ENCODE measurements around the gene UBAC2. TPM values are rescaled to one million over a fixed set of nuclear protein-coding genes. Genes with fewer than 3 reads are reported as not detected.
A peak's percentile ranks its signal among the peaks of the same experiment; 100 is the strongest.

Gene UBAC2
- total and polyA plus RNA-seq, 2 of the 4 experiments (the other 2 are of a cell fraction), result 20.8 to 36.3 TPM

GRCh38 chr13:99200432-99201167 lies at the start of gene UBAC2 (continued):
- TF ChIP-seq MAZ (IDR thresholded peaks at IDR 0.05; ENCODE audit: borderline replicate concordance, low read depth, low read length) (peak; percentile 72; the same call in 1 of the 2 replicates), RAD21 (IDR thresholded peaks at IDR 0.05; ENCODE audit: low read length) (no peak), USF2 (IDR thresholded peaks at IDR 0.05; ENCODE audit: low read depth, low read length) (no peak)

- H3K36me3 ChIP-seq (ENCODE audit: control insufficient read depth, insufficient read depth, low read length), result no peaks in the 10 kb centered on the region
- H3K27ac ChIP-seq (ENCODE audit: insufficient read depth, low read length), result no peak overlapping the region
- peaks cover 5% of the 10 kb centered on the region for H3K27me3 ChIP-seq (ENCODE audit: control insufficient read depth, insufficient read depth, low read length)
- no peak overlapping the region for H3K23ac ChIP-seq (ENCODE audit: low read depth, low read length)
- no peaks in the 10 kb centered on the region for H3K79me1 ChIP-seq (ENCODE audit: low read depth in 1 of 2, low read length in 2 of 2)
- no peak overlapping the region for H2AFZ ChIP-seq (replicated peaks; ENCODE audit: low read length, poor library complexity)
- peak; percentile 40 for ATAC-seq (ENCODE audit: low read depth)
- H3K9me1 ChIP-seq (ENCODE audit: insufficient read depth, low read length), result no peaks in the 10 kb centered on the region
- H2BK20ac ChIP-seq (ENCODE audit: low read depth, low read length), result no peak overlapping the region
- no CpG with 5 or more reads among the region's 4 CpGs for WGBS, 2 experiments (ENCODE audit: extremely low coverage in 2 of 2, insufficient read length in 1 of 2)
- no peak overlapping the region for H4K8ac ChIP-seq (ENCODE audit: low read depth in 2 of 2, low read length in 2 of 2)
- no peak overlapping the region for H3K4me2 ChIP-seq (ENCODE audit: low read depth, low read length)
- H2AK5ac ChIP-seq (ENCODE audit: low read depth, low read length), result no peak overlapping the region
- H3K4ac ChIP-seq (ENCODE audit: low read depth, low read length), result no peak overlapping the region
- H3K56ac ChIP-seq (ENCODE audit: extremely low read depth, insufficient read depth, low read length), result no peak overlapping the region
- in situ Hi-C loops (cut with MboI; ENCODE audit: low sequenced_read_pairs), result no loop called here
- H3K9me3 ChIP-seq (ENCODE audit: control insufficient read depth, insufficient read depth, low read length), result no peaks in the 10 kb centered on the region
- peak; percentile 41 for DNase-seq
- BruUV-seq (replicated peaks), result no TSS peak
- H2AK9ac ChIP-seq (replicated peaks; ENCODE audit: low read depth, low read length, poor library complexity), result no peak overlapping the region
- H4K5ac ChIP-seq (ENCODE audit: low read depth, low read length), result no peak overlapping the region
- no peaks in the 10 kb centered on the region for H3K4me1 ChIP-seq (ENCODE audit: control insufficient read depth, insufficient read depth, low read length)
- H4K91ac ChIP-seq (ENCODE audit: insufficient read depth, low read depth, low read length), result no peak overlapping the region
- ChIA-PET POLR2A (ENCODE audit: unreplicated experiment) (no interaction called here), CTCF (no interaction called here)
- TF ChIP-seq NFE2L2 (IDR thresholded peaks at IDR 0.05; ENCODE audit: low read depth, low read length) (no peak), USF2 (IDR thresholded peaks at IDR 0.05; ENCODE audit: low read depth, low read length) (0 out of 2 replicates have a peak, but pooled peaks have one; percentile 10), CTCF (conservative IDR thresholded peaks at IDR 0.05; ENCODE audit: low read depth, low read length) (no peak), MAFK (IDR thresholded peaks at IDR 0.05; ENCODE audit: low read depth, low read length) (no peak)
- dilution Hi-C loops (cut with HindIII; ENCODE audit: low sequenced_read_pairs, unreplicated experiment), result no loop called here
- no peak overlapping the region for H2BK15ac ChIP-seq (ENCODE audit: low read depth, low read length)
- no peaks in the 10 kb centered on the region for H4K20me1 ChIP-seq (ENCODE audit: insufficient read depth, low read length)
- no peak overlapping the region for H2BK5ac ChIP-seq (ENCODE audit: low read depth, low read length, poor library complexity, severe bottlenecking)
- H3K4me3 ChIP-seq (ENCODE audit: insufficient read depth, low read depth, low read length), result no peak overlapping the region
- intact Hi-C loops (cut with micrococcal nuclease), result no loop called here
- no peak overlapping the region for H3K18ac ChIP-seq (ENCODE audit: low read depth, low read length)
- H3K9ac ChIP-seq (ENCODE audit: low read depth, low read length), result no peak overlapping the region
- H2BK120ac ChIP-seq (ENCODE audit: low read depth, low read length), result no peak overlapping the region
- no peak overlapping the region for H3K14ac ChIP-seq (replicated peaks; ENCODE audit: low read depth, low read length)
These were observed 49.1 kb upstream of the UBAC2 start for GRCh38 chr13:99151516-99151915.

All from IMR-90 (cell line).